Measurements from ENCODE around the gene COQ5. TPM values are rescaled to one million over a fixed set of nuclear protein-coding genes. Genes with fewer than 3 reads are reported as not detected.
"Not testable (repeated sequence)": the region's sequence is repeated elsewhere in the genome, so short reads cannot be mapped to it uniquely, and the experiment has no call there.

The COQ5 gene
- total RNA-seq, 4 donors from 2014 or later = 22.6 to 40.4 (median 28.6) TPM

DNA sequence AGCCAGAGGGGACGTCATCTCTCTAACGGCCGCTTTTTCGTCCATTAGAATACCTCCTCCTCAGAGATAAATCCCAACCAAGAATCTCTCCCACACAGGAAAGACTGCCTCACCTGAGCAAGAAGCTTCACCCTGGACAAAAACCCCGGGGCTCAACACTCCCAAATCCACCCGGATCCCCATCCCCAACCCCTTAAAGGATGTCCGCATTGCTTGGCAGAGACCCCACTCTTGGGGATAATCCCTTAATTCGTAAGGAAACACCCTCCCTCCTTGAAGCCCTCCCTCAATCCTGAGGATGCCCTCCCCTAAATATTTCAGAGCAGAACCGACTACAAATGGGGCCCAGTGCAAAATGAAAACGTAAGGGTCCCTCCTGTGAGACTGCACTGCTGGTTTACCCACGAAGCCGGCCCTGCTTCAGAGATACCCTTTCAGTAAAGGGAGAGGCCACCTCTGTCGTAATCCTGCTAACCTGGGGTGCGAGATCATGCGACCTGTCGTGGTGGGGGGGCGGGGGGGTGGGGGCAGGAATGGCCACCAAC, 33.7 kb downstream of the COQ5 start:
- Histone ChIP-seq H3K27ac (peak overlapping the region; percentile 84 to 88 (median 88)), H3K27me3 (no peaks in the 10 kb centered on the region), H3K36me3 (peaks cover 0 to 17% (median 0%) of the 10 kb centered on the region in 3 donors), H3K4me1 (peaks cover 0 to 15% (median 7%) of the 10 kb centered on the region in 4 donors), H3K4me3 (peak overlapping the region; percentile 70 to 95 (median 90)), H3K9me3 (no peaks in the 10 kb centered on the region)
- DNase-seq = peak in 1 of 3 donors; percentile 48
- no peak for TF ChIP-seq POLR2A (IDR thresholded peaks at IDR 0.05)
- TF ChIP-seq, protein P1, sequence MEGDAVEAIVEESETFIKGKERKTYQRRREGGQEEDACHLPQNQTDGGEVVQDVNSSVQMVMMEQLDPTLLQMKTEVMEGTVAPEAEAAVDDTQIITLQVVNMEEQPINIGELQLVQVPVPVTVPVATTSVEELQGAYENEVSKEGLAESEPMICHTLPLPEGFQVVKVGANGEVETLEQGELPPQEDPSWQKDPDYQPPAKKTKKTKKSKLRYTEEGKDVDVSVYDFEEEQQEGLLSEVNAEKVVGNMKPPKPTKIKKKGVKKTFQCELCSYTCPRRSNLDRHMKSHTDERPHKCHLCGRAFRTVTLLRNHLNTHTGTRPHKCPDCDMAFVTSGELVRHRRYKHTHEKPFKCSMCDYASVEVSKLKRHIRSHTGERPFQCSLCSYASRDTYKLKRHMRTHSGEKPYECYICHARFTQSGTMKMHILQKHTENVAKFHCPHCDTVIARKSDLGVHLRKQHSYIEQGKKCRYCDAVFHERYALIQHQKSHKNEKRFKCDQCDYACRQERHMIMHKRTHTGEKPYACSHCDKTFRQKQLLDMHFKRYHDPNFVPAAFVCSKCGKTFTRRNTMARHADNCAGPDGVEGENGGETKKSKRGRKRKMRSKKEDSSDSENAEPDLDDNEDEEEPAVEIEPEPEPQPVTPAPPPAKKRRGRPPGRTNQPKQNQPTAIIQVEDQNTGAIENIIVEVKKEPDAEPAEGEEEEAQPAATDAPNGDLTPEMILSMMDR (IDR thresholded peaks at IDR 0.05) = no peak

DNA sequence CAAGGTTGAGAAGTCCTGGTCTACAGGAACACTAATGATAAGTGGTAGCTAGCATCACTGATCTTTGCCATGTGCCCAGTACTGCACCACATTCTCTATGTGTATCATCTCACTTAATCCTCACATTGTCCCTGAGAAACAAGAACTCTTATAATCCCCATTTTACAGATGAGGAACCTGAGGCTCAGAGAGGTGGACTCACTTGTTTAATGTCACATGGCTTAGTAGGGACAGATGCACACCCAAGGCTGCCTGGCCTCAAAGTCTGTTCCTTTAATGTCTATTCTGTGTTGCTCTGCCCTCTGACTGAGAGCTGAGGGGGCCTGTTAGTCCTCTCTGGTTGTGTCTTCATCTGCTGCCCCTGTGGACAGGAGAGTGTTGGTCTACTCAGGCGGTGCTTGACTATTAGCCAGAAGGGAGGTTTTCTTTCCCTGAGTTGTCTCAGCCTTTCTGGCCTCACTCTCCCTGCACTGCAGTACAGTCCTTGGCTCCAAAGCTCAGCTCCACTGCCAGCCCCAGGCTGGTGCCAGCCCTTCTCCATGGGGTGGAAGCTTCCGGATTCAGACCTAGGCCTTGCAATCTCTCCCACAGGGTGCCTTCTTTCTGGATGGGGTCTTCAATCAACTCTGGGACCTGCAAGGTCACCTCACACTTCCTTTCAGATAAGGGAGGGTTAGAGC, 38.0 kb downstream of the COQ5 start:
- Histone ChIP-seq H3K9me3 (no peaks in the 10 kb centered on the region), H3K36me3 (no peaks in the 10 kb centered on the region), H3K27ac (no peak overlapping the region), H3K4me1 (peaks cover 0 to 5% (median 0%) of the 10 kb centered on the region in 4 donors), H3K4me3 (no peak overlapping the region), H3K27me3 (no peaks in the 10 kb centered on the region)
- DNase-seq = no peak
- TF ChIP-seq POLR2A (IDR thresholded peaks at IDR 0.05) = no peak
- TF ChIP-seq, protein P1 (IDR thresholded peaks at IDR 0.05) = no peak

DNA sequence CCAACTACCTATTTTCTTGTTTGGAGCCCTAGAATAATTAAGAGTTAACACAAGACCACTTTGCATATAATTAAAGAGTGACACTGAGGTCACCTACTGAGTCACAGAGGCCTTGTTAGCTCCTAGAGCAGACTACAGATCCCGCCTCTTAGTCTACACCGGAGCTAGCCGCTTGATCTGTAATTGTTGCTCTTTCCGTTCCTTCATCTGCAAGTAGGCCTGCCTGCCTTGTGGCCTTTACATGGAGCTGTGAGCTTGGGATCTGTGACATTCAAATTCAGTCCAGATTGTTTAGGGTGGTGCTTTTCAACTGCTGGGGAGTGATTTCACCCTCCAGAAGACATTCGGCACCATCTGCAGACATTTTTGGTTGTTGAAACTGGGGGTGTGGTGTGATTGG, 38.6 kb downstream of the COQ5 start:
- Histone ChIP-seq H3K4me3 (no peak overlapping the region), H3K9me3 (no peaks in the 10 kb centered on the region), H3K4me1 (peaks cover 0 to 4% (median 0%) of the 10 kb centered on the region in 4 donors), H3K36me3 (no peaks in the 10 kb centered on the region), H3K27me3 (no peaks in the 10 kb centered on the region), H3K27ac (no peak overlapping the region)
- DNase-seq = no peak
- no peak for TF ChIP-seq POLR2A (IDR thresholded peaks at IDR 0.05)
- TF ChIP-seq, protein P1 (IDR thresholded peaks at IDR 0.05) = no peak

DNA sequence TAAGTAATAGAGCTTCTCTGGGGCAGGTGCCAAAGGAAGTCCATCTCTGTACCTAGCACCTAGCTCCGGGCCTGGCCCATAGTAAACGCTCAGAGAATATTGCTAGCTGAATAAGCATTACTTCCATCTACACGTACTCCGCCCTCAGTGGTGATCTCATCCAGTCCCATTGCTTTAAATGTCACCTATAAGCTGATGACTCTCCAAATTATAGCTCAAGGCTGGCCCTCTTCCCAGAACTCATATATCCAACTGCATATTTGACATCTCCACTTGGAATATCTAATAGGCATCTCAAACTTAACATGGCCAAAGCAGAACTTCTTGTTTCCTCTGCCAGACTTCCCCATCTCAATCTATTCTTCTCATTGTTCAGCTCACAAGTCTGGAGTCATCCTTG, 39.9 kb downstream of the COQ5 start:
- Histone ChIP-seq H3K4me1 (no peaks in the 10 kb centered on the region), H3K27ac (no peak overlapping the region), H3K36me3 (no peaks in the 10 kb centered on the region), H3K27me3 (no peaks in the 10 kb centered on the region), H3K4me3 (no peak overlapping the region), H3K9me3 (no peaks in the 10 kb centered on the region)
- DNase-seq = peak in 1 of 3 donors; percentile 48
- TF ChIP-seq, protein P1 (IDR thresholded peaks at IDR 0.05) = no peak
- TF ChIP-seq POLR2A (IDR thresholded peaks at IDR 0.05) = no peak

DNA sequence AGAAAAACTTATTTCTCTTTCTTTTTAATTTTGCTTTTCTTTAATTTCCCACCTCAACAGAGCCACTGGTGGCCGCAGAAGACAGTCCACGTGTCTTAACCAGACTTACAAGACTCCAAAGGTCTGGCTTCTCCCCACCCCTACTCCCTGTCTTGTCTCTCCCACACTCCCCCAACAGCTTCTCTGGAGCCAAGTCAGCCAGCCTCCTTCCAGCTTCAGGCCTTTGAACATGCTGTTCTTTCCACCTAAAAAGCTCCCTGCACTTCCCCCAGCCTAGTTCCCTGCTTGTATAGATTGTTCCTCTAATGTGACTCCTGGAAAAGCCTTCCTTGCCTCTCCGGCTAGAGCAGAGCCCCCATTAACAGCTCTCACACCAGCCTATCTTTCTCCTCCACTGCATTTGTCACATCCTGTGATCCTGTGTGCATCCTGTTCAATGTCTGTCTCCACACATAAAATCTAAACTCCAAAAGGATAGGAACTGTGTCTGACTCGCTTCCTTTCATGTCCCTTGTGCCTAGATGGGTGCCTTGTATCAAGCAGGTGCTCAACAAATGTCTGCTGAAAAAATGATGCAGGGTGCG, 40.8 kb downstream of the COQ5 start:
- Histone ChIP-seq H3K4me1 (no peaks in the 10 kb centered on the region), H3K36me3 (no peaks in the 10 kb centered on the region), H3K9me3 (no peaks in the 10 kb centered on the region), H3K27ac (no peak overlapping the region), H3K4me3 (no peak overlapping the region), H3K27me3 (no peaks in the 10 kb centered on the region)
- no peak for DNase-seq
- TF ChIP-seq POLR2A (IDR thresholded peaks at IDR 0.05) = no peak
- TF ChIP-seq, protein P1 (IDR thresholded peaks at IDR 0.05) = no peak

DNA sequence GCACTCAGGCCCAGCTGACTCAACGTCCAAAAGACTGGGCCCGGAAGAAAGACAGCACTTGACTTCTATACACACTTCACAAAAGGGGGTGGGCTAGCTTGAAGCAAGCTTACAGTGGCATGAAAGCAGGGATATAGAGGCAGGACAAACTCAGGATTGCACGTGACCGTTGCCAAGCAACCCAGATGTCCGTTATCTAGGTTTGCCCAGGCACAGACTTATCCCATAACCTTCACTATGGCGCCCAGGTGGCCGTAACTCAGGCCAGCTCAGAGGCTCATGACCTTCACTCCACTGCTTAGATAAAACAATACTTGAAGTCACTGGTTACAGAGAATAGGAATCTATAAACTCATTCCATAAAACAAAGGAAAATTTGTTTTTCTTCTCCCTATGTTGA, 41.4 kb downstream of the COQ5 start:
- H3K27me3 ChIP-seq, H3K4me1 ChIP-seq, H3K36me3 ChIP-seq, DNase-seq, H3K9me3 ChIP-seq, H3K4me3 ChIP-seq, H3K27ac ChIP-seq: not testable (repeated sequence)
